Ascending aorta (tissue), 2 donors: ENCODE measurements around the gene GUCY1A2. TPM values are rescaled to one million over a fixed set of nuclear protein-coding genes. Genes with fewer than 3 reads are reported as not detected.

Source experiments
- DNase-seq, 2 donors: peaks; one replicate each; pipeline ENCODE4 v3.0.0-alpha.2; 2019; ENCODE audit warnings: low spot score in 2 of 2
- H3K27ac ChIP-seq, 2 donors: fragments of 200-600 bp; sonication (generic); one replicate each; pipeline ENCODE4 v1.5.1; 2016 to 2017; ENCODE audit warnings: mild to moderate bottlenecking in 1 of 2
- H3K27me3 ChIP-seq: fragments of 200-600 bp; sonication (generic); one replicate; pipeline ENCODE4 v1.5.1; 2017
- H3K36me3 ChIP-seq, 2 donors: fragments of 200-600 bp; sonication (generic); one replicate each; pipeline ENCODE4 v1.5.1; 2016
- H3K4me1 ChIP-seq, 2 donors: fragments of 200-600 bp; sonication (generic); one replicate each; pipeline ENCODE4 v1.5.1; 2016 to 2017; ENCODE audit warnings: mild to moderate bottlenecking in 1 of 2
- H3K4me3 ChIP-seq, 2 donors: fragments of 200-600 bp; sonication (generic); one replicate each; pipeline ENCODE4 v1.5.1; 2016 to 2017; ENCODE audit warnings: mild to moderate bottlenecking in 1 of 2
- H3K9me3 ChIP-seq, 2 donors: fragments of 200-600 bp; sonication (generic); one replicate each; pipeline ENCODE4 v1.5.1; 2016
- intact Hi-C: fragments of 100-400 bp; cut with DNase I; formaldehyde crosslinking; loops from one replicate; pipeline ENCODE4 v1.15.1; 2023
- total RNA-seq: library from RNA; depleted of rRNA; stranded (reverse); fragments of >200 nt; gene quantifications from one replicate; pipeline ENCODE4 v1.1.0, GENCODE V29; 2016
- TF ChIP-seq, protein P1 (sequence below), 3 experiments: fragments of 200-600 bp in 2 of 3; fragments of 450-650 bp in 1 of 3; sonication (generic) in 2 of 3; IDR thresholded peaks; one replicate each; pipeline ENCODE4 v1.5.1; 2016 to 2019; ENCODE audit warnings: antibody characterized with exemption in 3 of 3, mild to moderate bottlenecking in 1 of 3, moderate library complexity in 1 of 3

The GUCY1A2 gene
- total RNA-seq, 1 donor from 2014 or later, result 5.6 TPM

- intact Hi-C loops, result no loop called here
- Histone ChIP-seq H3K4me3 (no peak overlapping the region), H3K27me3 (no peaks in the 10 kb centered on the region), H3K4me1 (no peaks in the 10 kb centered on the region), H3K9me3 (no peaks in the 10 kb centered on the region), H3K27ac (no peak overlapping the region), H3K36me3 (no peaks in the 10 kb centered on the region)
- DNase-seq, result no peak
- TF ChIP-seq, protein P1, sequence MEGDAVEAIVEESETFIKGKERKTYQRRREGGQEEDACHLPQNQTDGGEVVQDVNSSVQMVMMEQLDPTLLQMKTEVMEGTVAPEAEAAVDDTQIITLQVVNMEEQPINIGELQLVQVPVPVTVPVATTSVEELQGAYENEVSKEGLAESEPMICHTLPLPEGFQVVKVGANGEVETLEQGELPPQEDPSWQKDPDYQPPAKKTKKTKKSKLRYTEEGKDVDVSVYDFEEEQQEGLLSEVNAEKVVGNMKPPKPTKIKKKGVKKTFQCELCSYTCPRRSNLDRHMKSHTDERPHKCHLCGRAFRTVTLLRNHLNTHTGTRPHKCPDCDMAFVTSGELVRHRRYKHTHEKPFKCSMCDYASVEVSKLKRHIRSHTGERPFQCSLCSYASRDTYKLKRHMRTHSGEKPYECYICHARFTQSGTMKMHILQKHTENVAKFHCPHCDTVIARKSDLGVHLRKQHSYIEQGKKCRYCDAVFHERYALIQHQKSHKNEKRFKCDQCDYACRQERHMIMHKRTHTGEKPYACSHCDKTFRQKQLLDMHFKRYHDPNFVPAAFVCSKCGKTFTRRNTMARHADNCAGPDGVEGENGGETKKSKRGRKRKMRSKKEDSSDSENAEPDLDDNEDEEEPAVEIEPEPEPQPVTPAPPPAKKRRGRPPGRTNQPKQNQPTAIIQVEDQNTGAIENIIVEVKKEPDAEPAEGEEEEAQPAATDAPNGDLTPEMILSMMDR (IDR thresholded peaks at IDR 0.05), result no peak
Observed at GRCh38 chr11:106998116-106998915, 20.0 kb downstream of the GUCY1A2 start.

GRCh38 chr11:106997227-106997626, 21.0 kb downstream of the GUCY1A2 start:
- intact Hi-C loops, result no loop called here
- no peaks in the 10 kb centered on the region for H3K4me1 ChIP-seq
- H3K9me3 ChIP-seq, result no peaks in the 10 kb centered on the region
- TF ChIP-seq, protein P1 (IDR thresholded peaks at IDR 0.05), result no peak
- no peak for DNase-seq
- H3K36me3 ChIP-seq, result no peaks in the 10 kb centered on the region
- no peaks in the 10 kb centered on the region for H3K27me3 ChIP-seq
- H3K27ac ChIP-seq, result no peak overlapping the region
- no peak overlapping the region for H3K4me3 ChIP-seq

DNA sequence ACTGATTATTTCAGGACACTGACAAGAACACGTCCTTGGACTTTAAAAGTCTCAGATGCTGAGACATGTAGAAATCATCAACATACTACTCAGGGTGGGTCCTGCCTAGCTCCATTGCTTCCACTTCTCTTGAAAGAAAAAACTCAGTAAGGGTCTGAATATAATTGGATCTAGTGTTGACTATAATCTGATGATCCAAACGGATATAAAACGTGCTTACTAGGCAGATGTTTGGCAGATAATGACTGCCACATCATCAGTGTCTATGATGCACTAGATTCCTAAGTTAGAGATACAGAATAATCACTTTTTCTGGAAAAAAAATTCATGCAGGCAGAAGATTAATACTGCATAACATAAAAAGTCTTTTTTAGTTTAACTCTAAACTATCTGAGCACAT, 21.6 kb downstream of the GUCY1A2 start:
- Histone ChIP-seq H3K36me3 (no peaks in the 10 kb centered on the region), H3K27me3 (no peaks in the 10 kb centered on the region), H3K4me3 (no peak overlapping the region), H3K27ac (no peak overlapping the region), H3K4me1 (no peaks in the 10 kb centered on the region), H3K9me3 (no peaks in the 10 kb centered on the region)
- TF ChIP-seq, protein P1 (IDR thresholded peaks at IDR 0.05), result no peak
- intact Hi-C loops, result no loop called here
- DNase-seq, result no peak

GRCh38 chr11:106990331-106990730, 27.9 kb downstream of the GUCY1A2 start:
- intact Hi-C loops, result no loop called here
- H3K4me1 ChIP-seq, result no peaks in the 10 kb centered on the region
- no peak overlapping the region for H3K27ac ChIP-seq

DNA sequence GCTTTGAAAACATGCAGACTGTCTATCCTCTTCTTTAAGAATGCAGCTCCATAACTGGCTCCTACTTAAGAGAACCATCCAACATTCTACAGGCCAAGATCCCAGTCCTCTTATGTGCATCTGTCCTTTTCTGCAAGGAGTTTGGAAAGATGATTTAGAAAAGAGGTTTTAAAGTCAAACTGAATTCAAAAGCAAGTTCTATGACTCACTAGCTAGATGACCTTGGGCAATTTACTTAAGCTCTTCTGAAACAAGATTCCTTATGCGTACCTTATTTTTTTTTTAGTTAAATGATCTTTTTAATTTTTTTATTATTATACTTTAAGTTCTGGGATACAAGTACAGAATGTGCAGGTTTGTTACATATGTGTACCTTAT, 29.2 kb downstream of the GUCY1A2 start:
- Histone ChIP-seq H3K9me3 (no peaks in the 10 kb centered on the region), H3K4me1 (no peaks in the 10 kb centered on the region), H3K36me3 (no peaks in the 10 kb centered on the region), H3K4me3 (no peak overlapping the region), H3K27ac (no peak overlapping the region), H3K27me3 (no peaks in the 10 kb centered on the region)
- no peak for DNase-seq
- intact Hi-C loops, result no loop called here
- TF ChIP-seq, protein P1 (IDR thresholded peaks at IDR 0.05), result no peak

More at GRCh38 chr11:106990331-106990730, 27.9 kb downstream of the GUCY1A2 start:
- H3K27me3 ChIP-seq, result no peaks in the 10 kb centered on the region
- H3K36me3 ChIP-seq, result no peaks in the 10 kb centered on the region
- TF ChIP-seq, protein P1 (IDR thresholded peaks at IDR 0.05), result no peak
- DNase-seq, result no peak
- no peak overlapping the region for H3K4me3 ChIP-seq
- no peaks in the 10 kb centered on the region for H3K9me3 ChIP-seq
